Measurements from ENCODE around the gene PTPN22.

The PTPN22 gene

DNA sequence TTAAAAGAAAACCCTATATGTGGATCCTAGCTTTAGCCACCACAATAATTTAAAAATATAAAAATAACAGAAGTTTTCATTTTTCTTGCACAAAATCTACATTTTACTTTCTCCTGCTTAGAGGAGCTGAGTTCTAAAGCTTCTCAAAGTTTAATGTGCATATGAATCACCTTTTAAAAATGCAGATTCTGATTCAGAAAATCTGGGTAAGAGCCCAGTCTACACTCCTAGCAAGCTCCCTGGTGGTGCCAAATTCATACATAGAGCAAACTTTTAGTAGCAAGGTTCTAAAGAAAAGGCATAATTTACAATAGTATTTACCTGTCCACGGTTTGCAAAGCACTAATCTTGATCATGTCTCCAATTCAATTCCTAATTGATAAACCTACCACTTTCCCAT, 78.5 kb downstream of the PTPN22 start:
- ATAC-seq (replicated peaks) (peak; percentile 29), DNase-seq (no peak)
- H3K27me3 Mint-ChIP-seq: no peaks in the 10 kb centered on the region
- H3K4me3 Mint-ChIP-seq: no peak overlapping the region
- peaks cover 40% of the 10 kb centered on the region for H3K36me3 Mint-ChIP-seq (ENCODE audit: insufficient read depth)
- peaks cover 32 to 60% of the 10 kb centered on the region in 2 donors for H3K4me1 Mint-ChIP-seq (ENCODE audit: low read depth in 2 of 2)
- peak overlapping the region; percentile 0 to 89 for H3K27ac Mint-ChIP-seq
- H3K9me3 Mint-ChIP-seq: no peaks in the 10 kb centered on the region

DNA sequence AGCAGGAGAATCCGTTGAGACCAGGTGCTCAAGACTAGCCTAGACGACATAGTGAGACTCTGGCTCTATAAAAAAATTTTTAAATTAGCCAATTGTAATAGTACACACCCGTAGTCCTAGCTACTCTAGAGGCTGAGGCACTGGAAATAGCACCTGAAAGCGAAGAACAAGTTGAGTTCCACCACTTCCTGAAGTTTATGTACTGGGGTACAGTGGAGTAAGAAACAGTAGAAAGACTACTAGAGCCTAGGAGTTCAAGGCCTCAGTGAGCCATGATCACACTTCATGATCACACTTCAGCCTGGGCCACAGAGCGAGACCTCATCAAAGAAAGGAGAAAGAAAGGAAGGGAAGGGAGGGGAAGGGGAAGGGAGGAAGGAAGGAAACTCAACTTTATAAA, 79.0 kb downstream of the PTPN22 start:
- ATAC-seq (replicated peaks) (peak; percentile 86), DNase-seq (no peak)

DNA sequence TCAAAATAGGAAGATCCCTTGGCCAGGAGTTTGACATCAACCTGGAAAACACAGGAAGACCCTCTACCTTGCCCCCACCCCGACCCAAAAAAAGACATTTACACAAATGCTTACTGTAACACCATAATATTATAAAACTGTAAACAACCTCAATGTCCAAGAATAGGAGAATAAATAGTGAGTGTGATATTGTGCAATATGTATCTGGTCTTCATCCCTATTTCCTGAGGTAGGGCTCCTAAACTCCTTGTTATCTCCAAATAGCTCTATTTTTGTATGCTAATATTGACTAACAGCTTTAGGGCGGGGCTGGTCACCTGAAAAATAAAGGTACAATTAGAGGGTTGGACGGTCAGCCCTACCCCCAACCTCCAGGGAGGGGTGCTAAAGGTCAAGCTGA, 82.7 kb downstream of the PTPN22 start:
- no peak for DNase-seq
- no peaks in the 10 kb centered on the region for H3K27me3 Mint-ChIP-seq
- H3K9me3 Mint-ChIP-seq: no peaks in the 10 kb centered on the region
- no peak overlapping the region for H3K4me3 Mint-ChIP-seq
- peak overlapping the region; percentile 72 to 86 for H3K27ac Mint-ChIP-seq
- H3K36me3 Mint-ChIP-seq (ENCODE audit: insufficient read depth): peaks cover 8% of the 10 kb centered on the region
- peaks cover 46 to 80% of the 10 kb centered on the region in 2 donors for H3K4me1 Mint-ChIP-seq (ENCODE audit: low read depth in 2 of 2)
- ATAC-seq (replicated peaks): no peak

More for the DNA sequence above, 79.0 kb downstream of the PTPN22 start:
- Mint-ChIP-seq H3K27me3 (no peaks in the 10 kb centered on the region), H3K36me3 (ENCODE audit: insufficient read depth) (peaks cover 35% of the 10 kb centered on the region), H3K9me3 (no peaks in the 10 kb centered on the region), H3K4me3 (peak overlapping the region; percentile 48 to 59), H3K4me1 (ENCODE audit: low read depth in 2 of 2) (peaks cover 32 to 62% of the 10 kb centered on the region in 2 donors), H3K27ac (peak overlapping the region; percentile 88 to 89)

GRCh38 chr1:113787663-113788062, 83.8 kb downstream of the PTPN22 start:
- Mint-ChIP-seq H3K4me1 (ENCODE audit: low read depth in 2 of 2) (peaks cover 49 to 83% of the 10 kb centered on the region in 2 donors), H3K36me3 (ENCODE audit: insufficient read depth) (peaks cover 14% of the 10 kb centered on the region), H3K27ac (peak overlapping the region; percentile 86 to 90), H3K27me3 (no peaks in the 10 kb centered on the region), H3K4me3 (no peak overlapping the region), H3K9me3 (no peaks in the 10 kb centered on the region)
- DNase-seq: no peak
- no peak for ATAC-seq (replicated peaks)

GRCh38 chr1:113786069-113786468, 85.4 kb downstream of the PTPN22 start:
- Mint-ChIP-seq H3K36me3 (ENCODE audit: insufficient read depth) (peaks cover 14% of the 10 kb centered on the region), H3K27ac (peak overlapping the region; percentile 86 to 90), H3K4me3 (no peak overlapping the region), H3K4me1 (ENCODE audit: low read depth in 2 of 2) (peaks cover 41 to 72% of the 10 kb centered on the region in 2 donors), H3K9me3 (no peaks in the 10 kb centered on the region), H3K27me3 (no peaks in the 10 kb centered on the region)
- no peak for ATAC-seq (replicated peaks)
- DNase-seq: no peak

GRCh38 chr1:113784104-113784779, 87.3 kb downstream of the PTPN22 start:
- peak; percentile 59 for ATAC-seq (replicated peaks)
- no peak for DNase-seq
- H3K4me1 Mint-ChIP-seq (ENCODE audit: low read depth in 2 of 2): peaks cover 35 to 55% of the 10 kb centered on the region in 2 donors

GRCh38 chr1:113783254-113784103, 88.0 kb downstream of the PTPN22 start:
- H3K9me3 Mint-ChIP-seq: peaks cover 0 to 2% of the 10 kb centered on the region in 2 donors
- no peaks in the 10 kb centered on the region for H3K27me3 Mint-ChIP-seq
- peaks cover 40 to 57% of the 10 kb centered on the region in 2 donors for H3K4me1 Mint-ChIP-seq (ENCODE audit: low read depth in 2 of 2)
- DNase-seq (peak; percentile 42 to 49 (median 45)), ATAC-seq (replicated peaks) (peak; percentile 91)
- peak overlapping the region; percentile 91 to 96 for H3K27ac Mint-ChIP-seq
- H3K4me3 Mint-ChIP-seq: peak overlapping the region; percentile 71 to 75
- H3K36me3 Mint-ChIP-seq (ENCODE audit: insufficient read depth): peaks cover 13% of the 10 kb centered on the region

More at GRCh38 chr1:113784104-113784779, 87.3 kb downstream of the PTPN22 start:
- peak overlapping the region; percentile 91 to 96 for H3K27ac Mint-ChIP-seq
- H3K4me3 Mint-ChIP-seq: peak overlapping the region; percentile 71 to 75
- H3K36me3 Mint-ChIP-seq (ENCODE audit: insufficient read depth): peaks cover 9% of the 10 kb centered on the region
- H3K9me3 Mint-ChIP-seq: no peaks in the 10 kb centered on the region
- H3K27me3 Mint-ChIP-seq: no peaks in the 10 kb centered on the region

DNA sequence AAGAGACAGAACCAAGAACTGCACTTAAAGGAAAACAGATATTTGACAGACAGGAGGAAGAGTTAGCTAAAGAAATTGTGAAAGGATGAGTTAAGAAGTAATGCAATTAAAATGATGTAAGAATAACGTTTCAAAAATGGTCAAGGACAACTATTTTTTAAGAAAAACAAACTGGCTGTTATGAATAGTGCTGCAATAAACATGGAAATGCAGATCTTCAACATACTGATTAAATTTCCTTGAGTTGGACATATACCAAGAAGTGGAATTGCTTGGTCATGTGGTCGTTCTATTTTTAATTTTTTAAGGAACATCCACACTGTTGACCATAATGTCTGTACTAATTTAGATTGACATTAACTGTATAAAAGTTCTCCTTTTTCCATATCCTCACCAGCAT, 89.1 kb downstream of the PTPN22 start:
- ATAC-seq (replicated peaks) (no peak), DNase-seq (no peak)
- peaks cover 39 to 48% of the 10 kb centered on the region in 2 donors for H3K4me1 Mint-ChIP-seq (ENCODE audit: low read depth in 2 of 2)
- H3K9me3 Mint-ChIP-seq: peaks cover 0 to 3% of the 10 kb centered on the region in 2 donors
- peak overlapping the region in 1 of 2 donors; percentile 91 for H3K27ac Mint-ChIP-seq
- H3K36me3 Mint-ChIP-seq (ENCODE audit: insufficient read depth): peaks cover 14% of the 10 kb centered on the region
- no peaks in the 10 kb centered on the region for H3K27me3 Mint-ChIP-seq
- H3K4me3 Mint-ChIP-seq: no peak overlapping the region

GRCh38 chr1:113780374-113781146, 91.0 kb downstream of the PTPN22 start:
- Mint-ChIP-seq H3K27me3 (no peaks in the 10 kb centered on the region), H3K4me1 (ENCODE audit: low read depth in 2 of 2) (peaks cover 25 to 32% of the 10 kb centered on the region in 2 donors), H3K4me3 (no peak overlapping the region), H3K36me3 (ENCODE audit: insufficient read depth) (peaks cover 30% of the 10 kb centered on the region), H3K27ac (no peak overlapping the region), H3K9me3 (peaks cover 0 to 3% of the 10 kb centered on the region in 2 donors)
- no peak for DNase-seq
- ATAC-seq (replicated peaks): peak; percentile 7

DNA sequence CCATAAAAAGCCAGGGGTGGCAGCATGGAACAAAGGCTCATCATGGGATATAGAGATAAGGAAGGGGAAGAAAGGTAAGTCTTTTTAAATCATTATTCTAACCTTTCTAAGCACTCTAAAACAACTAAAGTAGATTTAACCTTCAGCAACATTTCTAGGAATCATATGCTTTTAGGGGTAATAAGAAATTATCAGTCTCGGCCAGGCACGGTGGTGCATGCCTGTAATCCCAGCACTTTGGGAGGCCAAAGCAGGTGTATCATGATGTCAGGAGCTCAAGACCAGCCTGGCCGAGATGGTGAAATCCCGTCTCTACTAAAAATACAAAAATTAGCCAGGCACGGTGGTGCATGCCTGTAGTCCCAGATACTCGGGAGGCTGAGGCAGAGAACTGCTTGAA, 92.0 kb downstream of the PTPN22 start:
- Mint-ChIP-seq H3K27ac (no peak overlapping the region), H3K9me3 (peaks cover 0 to 3% of the 10 kb centered on the region in 2 donors), H3K27me3 (no peaks in the 10 kb centered on the region), H3K4me1 (ENCODE audit: low read depth in 2 of 2) (peaks cover 24 to 29% of the 10 kb centered on the region in 2 donors), H3K36me3 (ENCODE audit: insufficient read depth) (peaks cover 39% of the 10 kb centered on the region), H3K4me3 (no peak overlapping the region)
- DNase-seq: no peak
- ATAC-seq (replicated peaks): no peak

- DNase-seq (no peak), ATAC-seq (replicated peaks) (no peak)
- H3K4me1 Mint-ChIP-seq (ENCODE audit: low read depth in 2 of 2): peaks cover 10 to 13% of the 10 kb centered on the region in 2 donors
- H3K36me3 Mint-ChIP-seq (ENCODE audit: insufficient read depth): peaks cover 48% of the 10 kb centered on the region
- no peak overlapping the region for H3K4me3 Mint-ChIP-seq
- no peak overlapping the region for H3K27ac Mint-ChIP-seq
- H3K9me3 Mint-ChIP-seq: peaks cover 0 to 3% of the 10 kb centered on the region in 2 donors
- no peaks in the 10 kb centered on the region for H3K27me3 Mint-ChIP-seq
Observed at GRCh38 chr1:113777561-113777960, 94.0 kb downstream of the PTPN22 start.

DNA sequence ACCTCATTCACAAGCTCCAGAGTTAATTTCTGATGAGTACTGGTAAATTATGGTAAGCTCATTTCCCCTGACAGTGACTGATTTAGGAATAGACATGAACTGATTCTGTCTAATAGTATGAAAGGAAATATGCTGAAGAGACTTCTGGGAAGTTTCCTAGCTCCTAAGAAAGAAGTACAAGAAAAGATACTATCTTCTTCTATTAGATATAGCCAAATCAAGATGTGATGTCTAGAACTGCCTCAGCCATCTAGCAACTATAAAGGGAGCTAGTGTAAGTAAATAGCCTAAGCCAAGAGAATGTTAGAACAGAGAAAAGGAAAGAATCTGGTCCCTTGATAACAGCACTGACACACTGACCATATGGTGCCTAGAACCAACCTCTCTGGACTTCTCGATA, 101.5 kb downstream of the PTPN22 start:
- no peak for ATAC-seq (replicated peaks)
- peaks cover 46% of the 10 kb centered on the region for H3K36me3 Mint-ChIP-seq (ENCODE audit: insufficient read depth)

DNA sequence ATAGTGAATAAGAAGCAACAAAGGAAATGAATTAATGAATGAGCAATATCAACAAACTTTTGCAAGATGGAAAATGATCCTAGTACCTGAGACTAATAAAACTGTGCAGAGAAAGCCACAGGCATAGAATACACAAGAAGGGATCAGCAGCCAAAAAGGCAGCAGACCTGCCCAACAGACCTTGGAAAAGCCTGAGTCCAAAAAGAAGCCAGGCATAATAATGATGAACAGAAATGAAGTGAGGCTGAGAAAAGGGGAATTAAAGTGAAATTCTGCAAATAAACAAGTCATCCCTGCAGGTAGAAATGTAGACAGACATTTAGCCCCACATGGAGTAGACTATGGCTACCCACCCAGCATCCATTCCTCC, 101.9 kb downstream of the PTPN22 start:
- Mint-ChIP-seq H3K4me3 (peak overlapping the region in 1 of 2 donors; percentile 16), H3K4me1 (ENCODE audit: low read depth in 2 of 2) (peaks cover 12 to 18% of the 10 kb centered on the region in 2 donors), H3K36me3 (ENCODE audit: insufficient read depth) (peaks cover 47% of the 10 kb centered on the region), H3K9me3 (no peaks in the 10 kb centered on the region), H3K27me3 (no peaks in the 10 kb centered on the region), H3K27ac (peak overlapping the region; percentile 5 to 64)
- no peak for ATAC-seq (replicated peaks)
- no peak for DNase-seq

More for the DNA sequence above, 101.5 kb downstream of the PTPN22 start:
- Mint-ChIP-seq H3K4me1 (ENCODE audit: low read depth in 2 of 2) (peaks cover 12 to 18% of the 10 kb centered on the region in 2 donors), H3K9me3 (no peaks in the 10 kb centered on the region), H3K4me3 (no peak overlapping the region), H3K27me3 (no peaks in the 10 kb centered on the region), H3K27ac (peak overlapping the region; percentile 5 to 64)
- DNase-seq: no peak

Measured in effector memory CD8-positive, alpha-beta T cell (primary cell).